GM21723 (cell line): ENCODE data around the gene PXYLP1.

ENCODE experiments used
- ATAC-seq: cut with Tn5 transposase; IDR thresholded peaks from one replicate; pipeline ENCODE4 v1.9.1; 2021; ENCODE audit warnings: mild to moderate bottlenecking, moderate library complexity; ENCODE audit not compliant: unreplicated experiment

Gene PXYLP1

GRCh38 chr3:141249041-141249440, 17.4 kb downstream of the PXYLP1 start:
- no peak for ATAC-seq

- ATAC-seq: no peak
These were observed 18.7 kb downstream of the PXYLP1 start for GRCh38 chr3:141250342-141250741.

GRCh38 chr3:141250828-141251227, 19.2 kb downstream of the PXYLP1 start:
- ATAC-seq: no peak

- ATAC-seq: no peak
These were observed 21.7 kb downstream of the PXYLP1 start for GRCh38 chr3:141253326-141253725.

GRCh38 chr3:141253811-141254210, 22.2 kb downstream of the PXYLP1 start:
- no peak for ATAC-seq

GRCh38 chr3:141255137-141255845, 23.7 kb downstream of the PXYLP1 start:
- no peak for ATAC-seq

- no peak for ATAC-seq
These were observed 24.2 kb downstream of the PXYLP1 start for GRCh38 chr3:141255846-141256261.

- no peak for ATAC-seq
These were observed 25.2 kb downstream of the PXYLP1 start for GRCh38 chr3:141256820-141257219.

GRCh38 chr3:141257961-141258360, 26.3 kb downstream of the PXYLP1 start:
- no peak for ATAC-seq

- ATAC-seq: no peak
These were observed 27.3 kb downstream of the PXYLP1 start for GRCh38 chr3:141258973-141259372.

GRCh38 chr3:141259821-141260629, 28.4 kb downstream of the PXYLP1 start:
- ATAC-seq: no peak

- ATAC-seq: no peak
These were observed 29.0 kb downstream of the PXYLP1 start for GRCh38 chr3:141260630-141260927.

GRCh38 chr3:141261472-141262307, 30.1 kb downstream of the PXYLP1 start:
- no peak for ATAC-seq

GRCh38 chr3:141262308-141262705, 30.7 kb downstream of the PXYLP1 start:
- no peak for ATAC-seq

- no peak for ATAC-seq
These were observed 34.6 kb downstream of the PXYLP1 start for GRCh38 chr3:141266186-141266585.

- peak; percentile 66 for ATAC-seq
These were observed 35.4 kb downstream of the PXYLP1 start for GRCh38 chr3:141266797-141267555.

- ATAC-seq: no peak
These were observed 36.0 kb downstream of the PXYLP1 start for GRCh38 chr3:141267629-141268028.

GRCh38 chr3:141268306-141268705, 36.7 kb downstream of the PXYLP1 start:
- ATAC-seq: no peak

- ATAC-seq: no peak
These were observed 37.2 kb downstream of the PXYLP1 start for GRCh38 chr3:141268791-141269190.

GRCh38 chr3:141269961-141270360, 38.3 kb downstream of the PXYLP1 start:
- ATAC-seq: no peak
